Dedifferentiated amniotic fluid mesenchymal stem cell (primary cell): Measurements from ENCODE around the gene TRPM2.
"Not testable (repeated sequence)": the region's sequence is repeated elsewhere in the genome, so short reads cannot be mapped to it uniquely, and the experiment has no call there.

ENCODE experiments used
- DNase-seq: peaks from one replicate; pipeline ENCODE4 v3.0.0-alpha.2; 2016; ENCODE audit errors: extremely low spot score

TRPM2 gene

DNA sequence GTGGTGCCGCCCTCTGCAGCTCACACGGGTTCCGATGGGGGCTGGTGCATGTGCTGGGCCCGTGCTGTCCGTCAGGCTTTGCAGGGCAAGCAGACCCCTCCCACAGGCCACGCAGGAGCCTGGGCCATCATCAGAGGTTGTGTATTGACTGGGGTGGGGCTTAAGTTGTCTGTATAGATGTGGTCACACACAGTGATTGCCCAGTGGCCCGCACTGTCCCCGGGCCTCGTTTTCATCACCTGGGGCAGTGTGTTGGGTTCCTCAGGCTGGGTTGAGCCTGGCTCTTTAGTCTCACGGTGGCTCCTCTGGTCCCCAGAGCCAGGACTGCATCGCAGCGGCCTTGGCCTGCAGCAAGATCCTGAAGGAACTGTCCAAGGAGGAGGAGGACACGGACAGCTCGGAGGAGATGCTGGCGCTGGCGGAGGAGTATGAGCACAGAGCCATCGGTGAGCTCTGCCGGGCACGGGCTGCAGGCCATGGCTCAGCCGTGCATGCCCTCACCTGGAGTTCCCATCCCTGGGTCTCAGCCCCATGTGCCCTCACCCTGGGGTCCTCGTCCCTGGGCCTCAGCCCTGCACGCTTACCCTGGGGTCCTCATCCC lies 44.1 kb downstream of the TRPM2 start:
- DNase-seq: no peak

DNA sequence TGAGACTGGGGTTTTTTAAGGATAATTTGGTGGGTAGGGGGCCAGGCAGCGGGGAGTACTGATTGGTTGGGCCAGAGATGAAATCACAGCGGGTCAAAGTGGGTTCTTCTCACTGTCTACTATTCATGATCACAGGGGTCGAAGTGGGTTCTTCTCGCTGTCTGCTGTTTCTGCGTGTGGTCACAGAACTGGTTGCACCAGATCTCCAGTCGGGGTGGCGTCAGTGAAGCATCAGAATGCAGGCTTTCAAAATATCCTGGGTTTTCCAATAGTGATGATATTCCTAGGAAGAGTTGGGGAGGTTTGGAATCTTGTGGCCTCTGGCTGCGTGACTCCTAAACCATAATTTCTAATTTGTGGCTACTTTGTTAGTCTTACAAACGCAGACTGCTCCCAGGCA lies 45.1 kb downstream of the TRPM2 start:
- no peak for DNase-seq

DNA sequence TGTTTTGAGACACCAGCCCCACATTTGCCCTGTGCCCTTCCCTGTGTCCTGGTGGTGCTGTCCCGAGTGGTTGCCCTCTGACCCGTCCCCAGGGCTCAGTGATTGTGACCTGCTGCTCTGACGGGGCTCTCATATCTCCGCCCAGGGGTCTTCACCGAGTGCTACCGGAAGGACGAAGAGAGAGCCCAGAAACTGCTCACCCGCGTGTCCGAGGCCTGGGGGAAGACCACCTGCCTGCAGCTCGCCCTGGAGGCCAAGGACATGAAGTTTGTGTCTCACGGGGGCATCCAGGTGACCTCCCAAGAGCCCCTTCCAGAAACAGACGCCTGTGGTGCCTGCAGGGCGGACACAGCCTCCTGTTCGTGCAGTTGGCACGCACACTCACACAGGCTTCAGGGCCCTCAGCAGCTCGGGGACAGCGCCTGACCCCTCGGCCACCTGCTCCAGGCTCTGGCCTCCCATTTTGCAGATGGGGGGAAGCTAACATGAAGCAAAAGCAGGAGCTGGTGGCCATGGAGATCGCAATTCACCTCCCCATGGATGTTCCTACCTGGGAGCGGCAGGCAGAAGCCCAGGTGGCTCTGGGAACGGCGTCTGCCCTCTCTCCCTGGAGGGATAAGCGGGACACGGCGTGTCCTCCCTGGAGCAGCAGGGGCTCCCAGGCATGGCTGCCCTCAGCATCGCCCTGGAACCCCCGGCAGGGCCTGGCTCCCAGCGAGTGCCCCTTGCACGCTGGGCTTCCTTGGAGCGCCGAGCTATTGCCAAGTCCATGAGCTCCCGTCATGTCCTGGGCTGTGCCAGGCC lies 45.9 kb downstream of the TRPM2 start:
- no peak for DNase-seq

DNA sequence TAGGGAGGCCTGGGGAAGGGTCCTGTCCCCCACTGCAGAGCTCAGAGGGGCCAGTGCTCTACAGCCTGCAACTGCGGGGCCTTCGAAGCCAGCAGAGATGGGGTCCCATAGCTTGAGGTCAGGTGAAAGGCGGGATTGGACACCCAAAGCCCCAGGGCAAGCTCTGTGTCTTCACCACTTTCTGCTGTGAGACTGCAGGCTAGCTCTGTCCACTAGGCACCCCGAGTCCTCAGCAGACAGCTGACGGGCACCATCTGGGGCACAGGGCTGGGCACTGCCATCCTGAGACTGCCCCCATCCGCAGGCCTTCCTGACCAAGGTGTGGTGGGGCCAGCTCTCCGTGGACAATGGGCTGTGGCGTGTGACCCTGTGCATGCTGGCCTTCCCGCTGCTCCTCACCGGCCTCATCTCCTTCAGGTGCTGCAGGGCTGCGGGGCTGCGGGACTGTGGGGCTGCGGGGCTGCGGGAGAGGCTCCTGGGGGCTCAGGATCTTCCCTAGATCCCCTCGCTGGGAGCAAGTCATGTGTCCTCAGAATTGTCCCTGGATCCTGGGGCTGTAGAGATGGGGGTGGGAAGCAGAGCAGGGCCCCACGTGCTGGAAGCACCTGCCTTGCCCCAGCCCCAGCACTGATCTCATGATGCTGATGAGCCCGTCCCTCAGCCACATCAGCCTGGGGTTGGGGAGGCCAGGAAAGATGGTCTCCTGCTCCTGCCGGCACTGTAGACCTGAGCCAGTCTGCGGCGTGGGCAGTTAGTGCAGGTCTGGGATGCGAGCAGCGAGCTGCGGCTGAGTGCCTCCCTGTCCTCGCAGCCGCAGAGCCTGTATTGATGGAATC lies 46.8 kb downstream of the TRPM2 start:
- no peak for DNase-seq

DNA sequence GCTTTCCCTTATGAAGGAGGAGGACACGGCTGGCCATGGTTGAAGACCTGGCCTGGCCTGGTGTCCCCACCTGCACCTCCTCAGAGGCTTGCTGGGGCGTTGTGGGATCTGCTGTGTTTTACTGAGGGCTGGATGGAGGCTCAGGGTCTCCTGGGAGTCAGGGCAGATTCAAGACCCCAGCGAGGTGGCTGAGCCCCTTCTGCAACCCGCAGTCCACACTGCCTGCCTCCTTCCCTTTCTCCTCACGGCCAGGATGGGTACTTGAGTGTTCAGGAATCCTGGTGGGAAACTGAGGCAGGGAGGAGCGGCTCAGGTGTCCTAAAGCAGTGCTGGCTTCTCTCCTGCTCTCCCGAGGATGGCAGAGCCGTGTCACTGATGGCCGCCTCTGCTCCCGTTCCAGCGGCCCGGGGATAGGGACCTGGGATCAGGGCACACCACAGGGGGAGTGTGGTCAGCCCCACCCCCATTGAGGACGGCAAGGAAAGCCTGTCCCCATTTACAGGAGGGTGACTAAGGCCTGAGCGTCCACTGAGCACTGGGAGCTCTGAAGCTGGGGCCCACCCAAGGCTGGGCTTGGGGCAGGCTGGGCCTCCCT lies 47.5 kb downstream of the TRPM2 start:
- DNase-seq: no peak

DNA sequence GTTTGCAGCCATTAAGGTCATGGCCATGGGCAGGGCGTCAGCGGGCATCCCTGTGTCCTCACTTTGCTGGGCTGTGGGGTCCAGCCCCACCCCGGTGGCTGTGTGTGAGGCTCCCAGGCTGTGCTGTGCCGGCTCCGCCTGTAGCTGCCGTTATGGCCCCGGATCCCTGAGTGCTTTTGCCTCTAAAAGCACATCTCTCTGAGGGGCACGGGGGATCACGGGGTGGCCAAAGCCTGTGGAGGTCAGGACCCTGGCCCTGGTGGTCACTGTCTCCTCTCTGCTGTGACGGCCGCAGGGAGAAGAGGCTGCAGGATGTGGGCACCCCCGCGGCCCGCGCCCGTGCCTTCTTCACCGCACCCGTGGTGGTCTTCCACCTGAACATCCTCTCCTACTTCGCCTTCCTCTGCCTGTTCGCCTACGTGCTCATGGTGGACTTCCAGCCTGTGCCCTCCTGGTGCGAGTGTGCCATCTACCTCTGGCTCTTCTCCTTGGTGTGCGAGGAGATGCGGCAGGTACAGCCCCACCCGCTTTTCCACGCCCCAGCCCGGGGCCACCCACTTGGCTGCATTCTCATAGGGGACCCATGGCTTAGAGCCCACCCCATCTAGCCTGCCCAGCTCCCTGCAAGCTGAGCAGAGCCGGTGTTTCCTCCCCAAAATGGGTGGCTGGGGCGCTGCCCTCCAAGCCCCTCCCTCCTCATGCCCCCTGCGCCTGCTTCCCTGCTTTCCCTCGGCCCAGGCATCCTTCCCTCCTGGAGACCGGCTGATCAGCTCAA lies 48.2 kb downstream of the TRPM2 start:
- no peak for DNase-seq

DNA sequence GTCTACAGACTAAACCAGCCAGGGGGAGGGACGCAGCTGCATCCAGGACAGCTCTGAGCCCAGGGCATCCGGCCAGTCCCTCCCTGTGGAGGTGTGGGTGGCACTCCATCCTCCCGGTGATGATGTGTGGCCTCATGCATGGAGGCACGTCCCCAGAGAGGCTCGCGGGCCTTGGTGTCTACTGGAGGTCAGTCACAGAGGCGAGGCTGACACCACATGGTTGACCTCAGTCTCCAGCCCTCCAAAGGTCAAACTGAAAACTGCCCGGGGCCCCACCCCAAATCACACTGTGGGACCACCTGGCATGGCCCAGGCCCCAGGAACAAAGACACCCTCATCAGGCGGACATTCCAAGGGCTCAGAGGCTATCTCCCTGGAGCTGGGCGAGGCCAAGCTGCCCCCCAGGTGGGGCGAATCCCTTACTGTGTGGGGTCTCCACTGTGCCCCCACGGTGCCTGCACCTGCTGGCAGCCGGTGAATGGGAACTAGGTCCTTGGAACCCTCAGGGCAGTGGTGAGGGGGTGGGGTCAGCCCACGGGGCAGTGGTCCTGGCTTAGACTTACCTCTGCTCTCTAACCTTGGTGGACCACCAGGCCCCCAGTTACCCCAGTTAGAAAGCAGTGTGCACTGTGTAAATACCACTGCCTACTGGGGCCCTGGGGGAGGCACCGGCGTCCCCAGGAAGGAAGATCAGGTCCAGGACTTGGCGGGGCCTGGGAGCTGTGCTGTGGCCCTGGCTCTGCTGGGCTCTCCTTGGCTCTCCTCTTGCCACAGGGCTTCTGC lies 49.1 kb downstream of the TRPM2 start:
- no peak for DNase-seq

DNA sequence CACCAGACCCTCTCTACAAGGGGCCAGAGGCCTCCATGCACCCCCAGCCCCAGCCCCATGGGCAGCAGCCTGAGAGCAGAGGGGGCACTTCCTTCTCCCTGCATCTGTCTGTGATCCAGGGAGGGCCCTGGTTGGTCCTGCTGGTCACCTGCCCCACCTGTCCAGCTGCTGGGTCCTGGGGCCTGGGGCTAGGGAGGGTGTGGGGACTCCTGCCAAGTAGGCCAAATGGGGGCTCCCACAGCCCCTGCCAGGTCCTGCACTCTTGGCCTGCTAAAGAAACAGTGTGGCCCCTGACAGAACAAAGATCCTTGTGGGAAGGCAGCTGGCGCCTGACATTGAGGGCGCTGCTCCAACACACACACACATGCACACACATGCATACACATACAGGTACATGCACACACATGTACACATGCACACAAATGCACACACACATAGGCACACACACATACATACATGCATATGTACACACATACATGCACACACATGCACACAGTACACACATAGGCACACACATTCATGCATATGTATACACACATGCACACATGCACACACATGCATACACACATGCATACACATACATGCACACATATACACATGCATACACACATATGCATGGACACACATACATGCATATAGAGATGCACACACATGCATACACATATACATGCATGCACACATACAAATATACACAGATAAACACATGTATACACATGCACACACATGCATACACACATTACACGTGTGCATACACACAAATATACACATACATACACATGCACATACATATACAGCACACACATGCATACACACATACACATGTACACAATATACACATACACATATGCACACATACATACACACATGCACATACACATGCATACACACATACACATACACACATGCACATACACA lies 49.9 kb downstream of the TRPM2 start:
- DNase-seq: no peak

DNA sequence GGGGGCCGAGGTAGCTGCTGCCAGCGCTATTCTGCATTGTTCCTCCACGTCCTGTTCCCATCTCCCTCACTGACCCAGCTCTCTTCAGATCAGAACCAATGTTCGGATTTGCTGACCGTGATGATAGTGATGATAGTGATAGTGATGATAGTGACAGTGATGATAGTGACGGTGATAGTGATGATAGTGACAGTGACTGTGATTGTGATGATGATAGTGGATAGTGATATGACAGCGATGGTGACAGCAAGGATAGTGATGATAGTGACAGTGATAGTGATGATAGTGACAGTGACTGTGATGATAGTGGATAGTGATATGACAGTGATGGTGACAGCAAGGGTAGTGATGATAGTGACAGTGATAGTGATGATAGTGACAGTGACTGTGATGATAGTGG lies 51.1 kb downstream of the TRPM2 start:
- DNase-seq: not testable (repeated sequence)

DNA sequence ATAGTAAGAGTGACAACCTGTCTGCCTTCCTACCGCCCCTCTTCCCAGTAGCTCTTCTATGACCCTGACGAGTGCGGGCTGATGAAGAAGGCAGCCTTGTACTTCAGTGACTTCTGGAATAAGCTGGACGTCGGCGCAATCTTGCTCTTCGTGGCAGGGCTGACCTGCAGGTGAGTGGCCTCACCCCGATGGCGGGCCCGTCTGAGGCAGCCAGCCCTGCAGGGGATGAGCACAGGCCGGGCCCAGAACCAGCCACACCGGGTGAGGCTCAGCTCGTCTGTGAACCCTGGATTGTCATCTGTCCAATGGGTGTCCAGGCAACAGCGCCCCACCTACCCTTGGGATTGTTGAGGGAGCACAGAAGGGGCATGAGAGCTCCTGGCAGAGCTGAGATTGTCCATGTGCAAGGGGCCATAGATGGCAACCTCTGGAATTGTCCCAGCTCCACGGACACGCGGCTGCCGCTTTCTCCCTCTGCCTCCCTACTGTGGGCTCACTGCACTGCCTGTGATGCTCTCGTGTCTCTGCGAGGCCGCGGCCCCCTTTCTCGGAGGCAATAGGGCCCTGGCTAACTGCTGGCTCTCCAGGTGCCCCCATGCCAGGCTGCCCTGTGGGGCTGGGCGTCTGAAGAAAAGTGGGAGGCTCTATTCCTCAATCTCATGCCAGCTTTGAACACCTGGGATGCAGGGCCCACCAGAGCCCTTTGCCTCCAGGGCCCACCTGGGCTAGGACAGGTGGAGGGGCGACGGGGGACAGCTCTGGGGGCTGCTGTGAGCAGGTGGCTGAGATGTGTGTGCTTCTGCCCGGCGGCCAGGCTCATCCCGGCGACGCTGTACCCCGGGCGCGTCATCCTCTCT lies 51.9 kb downstream of the TRPM2 start:
- no peak for DNase-seq

DNA sequence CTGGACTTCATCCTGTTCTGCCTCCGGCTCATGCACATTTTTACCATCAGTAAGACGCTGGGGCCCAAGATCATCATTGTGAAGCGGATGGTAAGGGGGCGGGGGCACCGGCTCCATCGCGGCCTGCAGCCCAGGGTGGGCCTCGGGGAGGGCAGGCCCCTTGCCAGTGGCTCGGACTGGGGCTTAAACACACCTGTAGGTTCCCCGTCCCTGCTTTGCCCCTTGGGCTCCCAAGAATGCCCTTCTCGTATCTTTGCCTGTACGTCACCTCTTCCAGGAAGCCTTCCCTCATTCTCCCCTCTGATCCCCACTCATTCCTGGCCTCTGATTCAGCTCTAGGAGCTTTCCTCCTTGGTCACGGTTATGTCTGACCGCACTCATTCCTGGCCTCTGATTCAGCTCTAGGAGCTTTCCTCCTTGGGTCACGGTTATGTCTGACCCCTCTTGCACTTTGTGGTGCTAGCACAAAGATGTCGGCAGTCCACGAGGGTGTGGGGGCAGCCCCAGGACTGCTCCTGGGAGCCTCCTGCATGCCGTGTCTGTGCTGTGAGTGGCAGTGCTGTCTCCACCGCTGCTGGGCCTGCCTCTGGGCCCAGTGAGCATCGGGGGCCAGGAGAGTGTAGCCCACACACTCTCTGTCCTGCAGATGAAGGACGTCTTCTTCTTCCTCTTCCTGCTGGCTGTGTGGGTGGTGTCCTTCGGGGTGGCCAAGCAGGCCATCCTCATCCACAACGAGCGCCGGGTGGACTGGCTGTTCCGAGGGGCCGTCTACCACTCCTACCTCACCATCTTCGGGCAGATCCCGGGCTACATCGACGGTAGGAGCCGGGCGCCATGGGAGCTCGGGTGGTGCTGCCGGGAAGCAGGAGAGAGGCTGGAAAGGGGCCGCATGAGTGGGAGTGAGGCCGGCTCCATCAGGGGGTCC lies 52.8 kb downstream of the TRPM2 start:
- DNase-seq: no peak

DNA sequence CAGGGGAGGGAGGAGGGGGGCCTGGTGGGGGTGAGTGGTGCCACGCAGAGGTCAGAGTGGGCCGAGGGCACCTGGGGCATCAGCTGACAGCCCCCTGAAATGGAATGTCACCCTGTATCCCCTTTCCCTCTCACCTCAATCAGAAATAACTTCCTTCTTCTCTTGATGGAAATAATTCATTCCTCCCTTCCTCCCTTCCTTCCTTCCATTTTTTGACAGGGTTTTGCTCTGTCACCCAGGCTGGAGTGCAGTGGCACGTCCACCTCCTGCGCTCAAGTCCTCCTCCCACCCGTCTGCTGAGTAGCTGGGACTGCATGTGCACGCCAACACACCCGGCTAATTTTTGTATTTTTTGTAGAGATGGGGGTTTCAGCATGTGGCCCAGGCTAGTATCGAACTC lies 53.5 kb downstream of the TRPM2 start:
- DNase-seq: no peak

DNA sequence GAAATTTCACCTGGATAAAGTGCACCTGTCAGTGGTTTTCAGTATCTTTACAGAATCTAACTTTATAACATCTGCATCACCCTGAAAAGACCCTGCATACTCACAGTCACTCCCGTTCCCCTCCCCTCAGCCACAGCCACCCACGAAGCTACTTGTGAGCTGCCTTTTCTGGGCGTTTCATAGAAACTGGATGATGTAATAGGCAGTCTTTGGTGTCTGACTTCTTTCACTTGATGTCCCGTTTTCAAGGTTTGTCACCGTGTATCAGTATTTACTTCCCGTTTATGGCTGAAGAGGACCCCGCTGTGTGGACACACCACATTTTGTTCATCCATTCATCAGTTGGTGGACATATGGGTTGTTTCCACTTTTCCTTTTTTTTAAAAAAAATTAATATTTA lies 54.1 kb downstream of the TRPM2 start:
- DNase-seq: no peak

DNA sequence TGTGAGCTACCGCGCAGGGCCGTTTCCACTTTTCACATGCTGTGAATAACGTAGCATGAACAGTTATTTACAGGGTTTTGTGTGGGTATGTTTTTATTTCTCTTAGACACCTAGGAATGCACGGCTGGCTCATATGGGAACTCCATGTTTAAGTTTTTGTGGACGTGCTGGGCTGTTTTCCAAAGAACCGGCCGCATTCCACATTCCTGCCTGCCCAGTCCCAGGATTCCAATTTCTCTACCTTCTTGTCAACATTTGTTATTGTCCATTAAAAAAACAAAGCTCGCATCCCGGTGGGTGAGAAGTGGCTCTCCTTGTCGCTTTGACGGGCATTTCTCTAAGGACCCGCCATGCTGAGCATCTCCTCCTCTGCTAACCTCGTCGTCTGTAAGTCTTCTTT lies 54.8 kb downstream of the TRPM2 start:
- DNase-seq: no peak

DNA sequence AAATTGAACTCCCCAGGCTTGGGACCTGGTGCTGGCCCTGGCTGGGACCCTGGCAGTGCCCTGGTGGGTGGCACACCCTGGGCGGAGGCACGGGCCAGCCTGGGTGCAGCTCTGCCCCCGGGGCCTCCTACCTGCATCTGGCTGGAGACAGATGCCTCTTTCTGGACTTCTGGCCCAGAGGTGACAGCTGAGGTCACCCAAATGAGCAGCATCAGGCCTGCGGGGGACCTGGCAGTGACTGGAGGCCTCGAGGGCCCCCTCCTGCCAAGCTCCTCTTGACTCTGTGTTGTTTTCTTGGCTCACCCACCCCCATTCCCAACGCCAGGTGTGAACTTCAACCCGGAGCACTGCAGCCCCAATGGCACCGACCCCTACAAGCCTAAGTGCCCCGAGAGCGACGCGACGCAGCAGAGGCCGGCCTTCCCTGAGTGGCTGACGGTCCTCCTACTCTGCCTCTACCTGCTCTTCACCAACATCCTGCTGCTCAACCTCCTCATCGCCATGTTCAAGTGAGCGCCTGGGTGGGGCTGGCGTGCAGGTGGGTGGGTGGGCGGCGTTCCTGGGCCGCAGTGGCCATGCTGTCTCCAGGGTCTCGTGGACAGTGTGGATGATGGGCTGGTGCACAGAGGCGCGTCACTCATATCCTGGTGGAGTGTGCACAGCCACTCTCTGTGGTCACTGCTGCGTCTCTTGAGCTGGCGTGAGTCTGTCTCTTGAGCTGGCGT lies 60.3 kb downstream of the TRPM2 start:
- no peak for DNase-seq

DNA sequence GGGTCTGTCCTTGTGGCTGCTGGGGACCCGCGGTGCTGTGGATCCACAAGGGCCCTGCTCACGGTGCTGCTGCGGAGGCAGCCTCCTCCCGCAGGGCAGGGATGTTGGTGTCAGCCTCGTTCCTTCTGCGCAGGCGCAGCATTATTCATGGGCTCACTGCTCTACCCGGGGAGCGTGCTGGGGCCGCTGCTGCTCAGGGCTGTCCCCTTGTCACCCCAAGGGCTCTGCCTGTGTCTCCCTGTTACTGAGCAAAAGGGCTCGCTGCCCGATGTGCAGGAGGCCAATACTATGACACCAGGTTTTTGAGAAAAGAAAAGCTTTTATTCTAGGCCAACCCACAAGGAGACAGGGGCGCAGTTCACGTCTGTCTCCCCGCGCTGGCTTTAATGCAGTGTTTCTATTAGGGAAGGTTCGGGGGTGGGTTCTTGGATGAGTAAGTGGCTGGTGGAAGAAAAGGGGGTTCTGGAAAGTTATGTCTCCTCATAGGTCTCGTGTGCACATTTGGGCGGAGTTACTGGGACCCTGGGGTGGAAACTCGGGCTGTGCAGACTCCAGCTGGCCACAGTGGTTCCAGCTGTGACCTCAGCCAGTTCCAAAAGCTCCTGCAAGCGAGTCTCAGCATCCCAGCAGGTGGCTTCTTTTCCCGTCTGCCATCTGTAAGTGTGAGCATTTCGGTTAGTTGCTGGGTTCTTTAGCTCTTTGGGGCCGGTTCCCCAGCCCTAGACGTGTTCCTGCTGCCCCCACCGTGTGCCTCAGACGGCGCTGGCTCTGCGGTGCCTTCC lies 61.1 kb downstream of the TRPM2 start:
- DNase-seq: no peak
